Spleen (tissue), 7 donors: Measurements from ENCODE around the gene TFF1.

ENCODE experiments used
- CTCF ChIP-seq, 11 experiments: fragments of 200-600 bp in 7 of 11; fragments of 450-650 bp in 4 of 11; sonication (generic) in 4 of 11; IDR thresholded peaks in 8 of 11; conservative IDR thresholded peaks in 3 of 11; 1 replicate in 7 of 11; 2 replicates in 4 of 11; pipeline versions ENCODE4 v1.4.0 to v1.8.0; 2016 to 2021; ENCODE audit warnings: antibody characterized with exemption in 11 of 11, inconsistent platforms in 4 of 11, mild to moderate bottlenecking in 1 of 11
- POLR2AphosphoS5 ChIP-seq, 3 donors: sonication (generic); formaldehyde crosslinking; IDR thresholded peaks; one replicate each; pipeline ENCODE4 v1.5.1; 2017; ENCODE audit warnings: antibody characterized with exemption in 3 of 3
- donor health status: DM: no; HTN: no; CAD: no; lungs with moderate emphysema.
- donor health status: DM: no; HTN: no; CAD: no.
- donor health status: DM: no; HTN: no; CAD: no.

- no peak for TF ChIP-seq POLR2AphosphoS5 (IDR thresholded peaks at IDR 0.05)
- TF ChIP-seq CTCF (IDR thresholded peaks at IDR 0.05 in 8 of 11, conservative IDR thresholded peaks at IDR 0.05 in 3 of 11) = no peak
These were observed 34.7 kb downstream of the TFF1 start for GRCh38 chr21:42331660-42332059.
